GM18511 (cell line): Measurements from ENCODE around the gene GALNS.

Experiments used
- ATAC-seq: cut with Tn5 transposase; IDR thresholded peaks from one replicate; pipeline ENCODE4 v1.9.1; 2021; ENCODE audit warnings: mild to moderate bottlenecking, moderate library complexity; ENCODE audit not compliant: unreplicated experiment

The GALNS gene

DNA sequence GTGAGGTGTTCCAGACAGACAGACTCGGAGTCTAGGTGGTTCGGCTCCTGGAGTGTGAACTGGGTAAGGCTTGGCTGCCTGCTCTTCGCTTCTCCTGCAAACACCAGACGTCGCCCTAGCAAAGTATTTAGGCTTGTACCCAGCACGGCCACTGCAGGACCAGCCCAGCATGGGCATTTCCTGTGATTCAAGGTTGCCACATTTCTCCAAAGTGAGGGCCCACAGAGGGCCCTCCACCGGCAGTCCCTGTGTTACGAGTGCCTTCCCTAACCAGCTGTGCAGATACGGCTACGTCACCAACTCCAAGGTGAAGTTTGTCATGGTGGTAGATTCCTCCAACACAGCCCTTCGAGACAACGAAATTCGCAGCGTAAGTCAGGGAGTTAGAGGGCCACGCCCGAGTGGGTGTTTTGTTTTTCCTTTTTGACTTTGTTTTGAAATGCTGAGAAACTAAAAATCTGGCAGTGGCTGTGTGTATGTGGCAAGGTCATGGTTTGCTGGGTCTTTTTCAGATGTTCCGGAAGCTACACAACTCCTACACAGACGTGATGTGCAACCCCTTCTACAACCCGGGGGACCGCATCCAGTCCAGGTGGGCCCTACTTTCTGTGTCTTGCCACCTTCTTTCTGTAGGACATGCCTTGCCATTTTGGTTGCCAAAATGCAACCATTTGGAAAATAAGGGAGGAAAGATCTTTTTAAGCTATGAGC, 2.8 kb upstream of the GALNS start:
- no peak for ATAC-seq

DNA sequence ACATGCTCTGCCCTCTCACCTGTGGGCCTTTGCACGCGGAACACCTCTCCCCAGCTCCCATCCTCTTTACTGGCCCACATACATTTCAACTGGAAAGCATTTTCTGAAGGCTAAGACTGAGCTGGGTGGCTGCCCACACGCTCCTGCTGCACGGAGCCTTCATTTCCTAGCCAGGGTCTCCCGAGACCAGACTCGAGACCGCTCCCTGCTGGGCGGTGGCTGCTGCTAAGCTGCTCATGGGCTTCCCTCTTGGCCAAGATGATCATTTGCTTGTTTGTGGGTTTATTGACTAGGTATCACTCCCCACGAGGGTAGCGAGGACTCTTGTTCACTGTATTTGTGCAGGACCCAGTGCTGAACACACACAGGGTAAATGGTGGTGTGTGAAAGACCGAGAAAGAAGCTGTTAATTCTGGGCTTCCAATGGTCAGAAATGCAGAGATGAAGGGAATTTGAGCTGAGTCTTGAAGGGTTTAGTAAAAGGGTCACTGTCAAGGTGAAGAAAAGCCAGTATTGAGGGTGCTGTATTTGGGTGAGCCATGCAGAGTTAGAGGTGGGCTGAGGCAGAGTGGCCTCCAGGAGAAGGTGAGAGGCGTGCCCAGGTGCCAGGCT, 1.1 kb upstream of the GALNS start:
- peak; percentile 50 for ATAC-seq

DNA sequence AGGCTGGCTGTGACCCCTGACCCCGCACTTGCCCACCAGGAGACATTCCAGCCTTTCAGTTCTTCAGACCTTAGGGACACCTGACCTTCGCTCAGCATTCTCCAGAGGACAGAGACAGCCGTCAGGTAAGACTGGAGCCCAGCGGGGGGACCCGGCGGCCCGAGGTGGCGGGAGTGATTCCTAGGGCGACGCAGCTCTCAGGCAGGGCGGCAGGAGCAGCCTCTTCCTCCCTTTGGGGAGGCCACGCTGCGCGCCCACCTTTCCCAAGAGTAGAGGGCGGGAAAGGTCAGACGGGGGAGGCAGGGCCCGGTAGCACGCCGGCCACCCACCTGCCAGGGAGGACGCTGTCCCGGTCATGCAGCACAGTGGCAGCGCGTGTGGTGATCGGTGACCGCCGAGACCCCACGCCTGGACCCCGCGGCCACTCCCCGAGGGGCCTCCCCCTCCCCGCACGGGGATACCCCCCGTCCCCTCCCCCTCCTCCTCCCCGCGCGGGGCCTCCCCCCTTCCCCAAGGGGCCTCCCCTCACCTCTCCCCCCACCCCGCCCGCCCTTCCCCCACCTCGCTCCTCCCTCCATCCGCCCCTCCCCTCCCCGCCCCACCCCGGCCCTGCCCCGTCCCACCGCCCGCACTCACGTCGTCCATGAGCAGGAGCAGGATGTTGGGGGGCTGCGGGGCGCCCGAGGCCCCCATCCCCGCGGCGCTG, 472 bp downstream of the GALNS start:
- ATAC-seq, result no peak

DNA sequence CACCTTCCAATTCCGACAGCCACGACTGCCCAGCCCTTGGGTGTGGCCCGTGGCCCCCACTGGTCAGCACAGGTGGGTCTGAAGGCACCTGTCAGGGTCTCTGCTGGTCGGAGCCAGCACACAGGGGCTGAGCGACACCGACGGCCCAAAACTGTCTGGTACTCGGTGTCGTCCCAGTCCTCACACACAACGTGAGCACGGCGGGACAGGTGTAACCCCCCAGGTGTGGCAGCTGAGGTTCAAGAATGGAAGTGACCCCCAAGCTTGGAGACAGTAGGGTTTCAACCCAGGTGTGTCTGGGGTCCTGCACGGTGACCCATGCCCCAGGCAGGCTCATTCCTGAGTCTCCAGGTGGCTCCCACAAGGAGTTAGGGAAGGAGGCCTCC, 1.0 kb downstream of the GALNS start:
- ATAC-seq, result no peak

DNA sequence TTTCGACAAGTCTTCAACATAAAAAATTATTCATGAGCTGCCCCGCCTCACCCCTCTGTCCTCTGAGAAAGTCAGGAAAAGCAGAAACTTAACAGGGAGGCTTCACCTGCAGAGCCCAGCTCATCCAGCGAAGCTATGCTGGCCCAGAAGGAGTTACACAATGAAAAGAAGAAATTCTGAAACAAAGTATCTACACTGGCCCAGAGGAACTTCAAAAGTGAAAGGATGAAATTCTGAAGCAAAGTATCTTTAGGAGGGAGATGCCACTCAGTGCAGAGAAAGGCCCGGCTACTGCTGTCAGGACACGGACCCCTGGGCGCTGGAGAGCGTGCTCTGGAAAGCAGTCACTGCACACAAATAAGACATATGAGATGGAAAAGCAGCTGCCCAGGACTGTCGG, 1.6 kb downstream of the GALNS start:
- no peak for ATAC-seq

DNA sequence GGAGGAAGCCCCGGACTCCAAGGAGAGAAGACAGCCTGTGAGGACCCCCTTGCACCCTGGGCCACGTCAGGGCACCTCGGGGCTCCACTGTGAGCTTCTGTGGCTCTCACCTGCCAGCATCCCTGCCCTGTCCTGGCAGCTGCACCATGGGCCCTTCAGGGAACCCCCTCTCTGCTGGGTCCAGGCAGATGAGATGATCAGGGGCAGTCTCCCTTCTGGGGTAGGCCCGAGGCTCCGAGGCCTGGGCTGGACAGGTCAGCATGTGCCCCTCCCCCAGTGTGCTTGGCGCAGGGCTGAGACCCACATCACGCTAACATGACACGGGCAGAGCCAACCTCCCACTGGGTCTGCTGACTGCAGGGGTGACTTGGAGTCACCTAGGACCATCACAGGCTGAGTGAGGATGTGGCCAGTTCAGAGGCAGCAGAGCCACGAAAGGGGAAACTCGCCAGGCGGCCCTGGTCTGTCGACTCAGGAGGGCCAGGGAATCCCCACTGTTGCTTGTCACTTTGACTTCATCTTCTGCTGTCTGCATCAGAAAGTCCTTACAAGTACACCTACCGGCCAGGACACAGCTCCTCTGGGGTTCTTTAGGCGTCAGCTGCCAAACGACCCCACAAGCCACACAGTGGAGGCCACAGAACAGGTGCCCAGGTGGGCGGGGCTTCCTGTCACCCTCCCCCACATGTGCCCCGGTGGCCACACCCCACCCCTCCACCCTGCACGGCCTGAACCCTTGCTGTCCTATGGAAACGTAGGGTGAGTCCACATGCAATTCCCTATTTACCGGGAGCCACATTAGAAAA, 2.2 kb downstream of the GALNS start:
- ATAC-seq, result no peak

DNA sequence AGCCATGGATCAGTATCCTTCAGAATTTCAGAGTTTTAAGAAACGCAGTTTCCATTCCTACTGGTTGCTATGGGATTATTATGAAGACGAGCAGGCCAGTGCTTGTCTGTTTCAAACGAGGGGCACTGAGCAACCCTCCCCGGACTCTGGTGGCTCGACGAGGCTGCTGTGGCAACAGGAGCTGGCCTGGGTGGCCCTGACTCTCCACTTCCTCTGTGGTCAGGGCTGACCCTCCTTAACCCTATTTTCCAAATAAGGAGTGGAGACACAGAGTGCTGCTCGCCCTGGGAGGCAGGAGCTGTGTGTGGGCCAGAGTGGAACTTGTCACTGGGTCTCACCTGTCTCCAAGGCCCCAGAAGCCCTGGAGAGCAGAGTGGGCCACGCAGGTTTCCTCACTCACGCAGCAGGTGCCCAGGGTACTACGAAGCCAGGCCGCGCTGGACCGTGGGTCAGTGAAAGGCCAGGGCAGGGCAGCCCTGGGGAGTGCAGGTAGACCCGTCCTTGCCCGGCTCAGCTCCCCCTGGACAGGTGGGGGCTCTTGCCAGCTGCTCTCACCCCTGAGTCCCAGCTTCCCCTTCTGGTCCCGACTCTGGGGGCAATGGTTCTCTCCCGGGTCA, 3.3 kb downstream of the GALNS start:
- ATAC-seq, result no peak

DNA sequence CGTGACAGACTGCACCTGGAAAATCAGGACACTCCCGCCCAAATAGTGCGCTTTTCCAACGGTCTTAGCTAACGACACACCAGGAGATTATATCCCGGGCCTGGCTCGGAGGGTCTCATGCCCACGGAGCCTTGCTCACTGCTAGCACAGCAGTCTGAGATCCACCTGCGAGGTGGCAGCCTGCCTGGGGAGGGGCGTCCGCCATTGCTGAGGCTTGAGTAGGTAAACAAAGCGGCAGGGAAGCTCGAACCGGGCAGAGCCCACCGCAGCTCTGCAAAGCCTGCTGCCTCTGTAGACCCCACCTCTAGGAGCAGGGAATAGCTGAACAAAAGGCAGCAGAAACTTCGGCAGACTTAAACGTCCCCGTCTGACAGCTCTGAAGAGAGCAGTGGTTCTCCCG, 5.1 kb downstream of the GALNS start:
- no peak for ATAC-seq

DNA sequence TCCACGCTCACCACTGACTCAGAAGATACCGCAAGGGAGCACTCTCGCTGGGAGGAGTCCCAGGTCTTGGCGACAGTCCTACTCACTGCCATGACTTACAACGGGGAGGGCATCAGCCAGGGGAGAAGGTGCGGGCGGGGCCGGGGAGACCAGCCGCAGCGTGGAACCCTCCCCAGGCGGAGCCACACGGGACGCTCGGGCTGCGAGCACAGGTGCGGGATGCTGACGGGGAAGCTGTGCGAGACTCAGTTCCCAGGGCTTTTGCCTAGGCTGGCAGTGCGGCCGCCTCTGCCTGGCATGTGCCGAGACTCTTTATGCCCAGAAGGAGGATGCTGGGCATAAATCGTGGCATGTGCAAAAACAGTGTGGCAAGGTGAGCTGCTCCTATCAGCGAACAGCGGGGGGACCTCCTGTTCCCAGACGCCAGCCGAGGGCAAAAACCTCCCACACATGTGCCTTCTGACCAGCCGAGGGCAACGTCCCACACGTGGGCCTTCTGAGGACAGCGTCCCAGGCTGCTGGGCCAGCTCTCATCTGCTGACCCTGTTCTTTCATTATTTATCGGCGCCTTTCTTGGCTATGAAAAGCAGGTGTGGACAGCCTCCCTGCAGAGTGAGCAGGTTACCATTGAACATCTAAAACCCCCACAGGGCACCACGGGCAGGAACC, 6.1 kb downstream of the GALNS start:
- ATAC-seq, result no peak

DNA sequence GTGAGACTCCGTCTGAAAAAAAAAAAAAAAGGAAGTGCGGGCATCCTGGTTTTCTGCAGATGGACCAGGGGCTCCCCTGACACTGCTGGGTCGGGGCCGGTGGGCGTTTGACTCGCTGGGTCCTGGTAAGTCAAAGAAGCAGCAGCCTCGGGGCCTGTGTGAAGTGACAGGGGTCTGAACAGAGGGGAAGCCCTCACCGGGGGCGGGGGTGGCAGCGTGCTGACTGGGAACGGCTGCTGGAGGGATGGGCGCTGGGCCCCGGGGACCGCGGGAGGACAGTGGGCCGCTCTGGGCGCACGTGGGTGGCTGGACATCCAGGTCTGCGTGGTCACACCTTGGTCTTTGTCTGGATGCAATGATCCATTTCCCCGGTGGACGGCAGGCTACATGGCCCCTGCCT, 8.2 kb downstream of the GALNS start:
- no peak for ATAC-seq

DNA sequence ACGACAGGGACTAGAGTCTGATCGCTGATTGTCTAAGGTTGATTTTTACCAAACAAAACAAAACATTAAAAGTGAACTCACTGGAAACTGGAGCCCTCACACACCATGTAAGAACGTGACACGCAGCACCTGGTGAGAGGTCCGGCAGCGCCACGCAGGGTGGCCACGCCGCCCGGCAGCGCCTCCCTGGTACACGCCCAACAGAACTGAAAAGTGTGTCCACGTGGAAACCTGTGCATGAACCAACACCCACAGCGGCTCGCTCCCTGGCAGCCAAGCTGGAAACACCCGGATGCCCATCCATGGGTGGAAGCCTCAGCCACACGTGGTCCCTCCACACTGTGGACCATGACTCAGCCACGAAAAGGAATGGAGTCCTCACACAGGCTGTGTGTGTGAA, 9.1 kb downstream of the GALNS start:
- ATAC-seq, result no peak

DNA sequence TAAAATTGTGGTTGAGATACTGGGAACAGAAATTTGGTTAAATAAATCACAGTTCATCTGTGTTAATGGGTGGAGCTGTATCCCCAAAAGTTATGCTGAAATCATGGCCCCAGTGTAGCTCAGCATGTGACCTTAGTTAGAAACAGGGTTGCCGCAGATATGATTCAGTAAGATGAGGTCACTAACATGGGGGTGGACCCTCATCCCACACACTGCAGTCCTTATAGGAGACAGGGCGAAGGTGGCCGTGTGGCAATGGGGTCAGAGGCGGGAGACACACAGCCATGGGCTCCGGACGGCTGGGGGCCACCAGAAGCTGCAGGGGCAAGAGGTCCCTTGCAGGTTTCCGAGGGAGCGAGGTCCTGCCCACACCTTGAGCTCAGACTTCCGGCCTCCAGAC, 10.7 kb downstream of the GALNS start:
- ATAC-seq, result no peak

DNA sequence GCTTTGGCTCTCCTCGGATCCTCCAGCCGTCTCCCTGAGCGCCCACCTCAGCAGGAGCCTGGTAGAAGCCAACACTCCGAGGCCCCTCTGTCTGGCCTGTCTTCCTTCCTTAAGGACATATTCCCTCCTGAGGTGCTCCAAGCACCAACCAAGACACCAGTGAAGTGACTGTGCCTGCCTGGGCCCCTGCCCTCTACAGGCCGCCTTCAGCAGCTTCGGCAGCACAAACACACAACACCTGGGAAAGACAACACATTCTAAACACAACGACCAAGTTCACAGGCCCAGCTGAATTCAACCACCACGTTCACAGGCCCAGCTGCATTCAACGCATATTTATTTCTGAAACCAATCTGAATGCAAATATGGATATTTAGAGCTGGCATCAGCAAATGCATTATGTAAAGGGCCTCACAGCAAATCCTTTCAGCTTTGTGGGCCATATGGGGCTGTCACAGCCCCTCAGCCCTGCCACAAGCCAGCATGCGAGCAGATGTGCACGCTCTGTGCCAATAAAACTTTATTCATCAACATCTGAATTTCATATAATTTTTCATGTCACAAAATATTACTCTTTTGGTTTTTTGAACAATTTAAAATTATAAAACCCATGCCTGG, 12.2 kb downstream of the GALNS start:
- ATAC-seq, result no peak

DNA sequence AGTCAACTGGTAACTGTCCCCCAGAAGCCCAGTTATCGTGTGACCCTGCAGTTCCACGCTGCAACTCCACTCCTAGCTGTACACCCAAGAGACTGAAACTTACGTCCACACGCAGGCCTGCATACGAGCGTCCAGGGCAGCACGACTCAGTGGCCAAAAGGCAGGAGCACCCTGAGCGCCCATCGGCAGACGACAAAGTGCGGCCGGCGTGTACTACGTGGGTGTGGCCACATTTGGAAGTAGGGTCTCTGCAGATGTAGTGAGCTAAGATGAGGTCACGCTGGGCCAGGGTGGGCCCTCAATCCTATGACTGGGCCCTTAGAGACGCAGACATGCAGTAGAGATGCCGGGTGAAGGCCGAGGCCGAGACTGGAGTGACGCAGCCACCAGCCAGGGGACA, 13.5 kb downstream of the GALNS start:
- ATAC-seq, result no peak

DNA sequence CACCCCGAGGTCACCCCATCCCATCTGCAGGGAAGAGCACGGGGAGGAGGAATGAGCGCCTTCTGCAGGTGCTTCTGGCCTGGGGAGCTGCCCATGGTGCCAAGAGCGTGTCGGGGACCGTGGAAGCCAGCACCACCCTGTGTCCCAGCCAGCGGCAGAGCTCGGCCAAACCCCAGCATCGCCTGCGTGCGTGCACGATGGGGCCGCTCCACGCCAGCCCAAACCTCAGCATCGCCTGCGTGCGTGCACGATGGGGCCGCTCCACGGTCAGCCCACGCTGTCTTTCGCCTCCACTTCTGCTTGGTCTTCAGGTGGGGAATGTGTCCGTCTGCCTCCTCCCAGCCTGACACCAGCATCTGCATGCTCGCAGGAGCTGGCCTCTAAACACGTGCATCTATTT, 13.9 kb downstream of the GALNS start:
- ATAC-seq, result no peak

DNA sequence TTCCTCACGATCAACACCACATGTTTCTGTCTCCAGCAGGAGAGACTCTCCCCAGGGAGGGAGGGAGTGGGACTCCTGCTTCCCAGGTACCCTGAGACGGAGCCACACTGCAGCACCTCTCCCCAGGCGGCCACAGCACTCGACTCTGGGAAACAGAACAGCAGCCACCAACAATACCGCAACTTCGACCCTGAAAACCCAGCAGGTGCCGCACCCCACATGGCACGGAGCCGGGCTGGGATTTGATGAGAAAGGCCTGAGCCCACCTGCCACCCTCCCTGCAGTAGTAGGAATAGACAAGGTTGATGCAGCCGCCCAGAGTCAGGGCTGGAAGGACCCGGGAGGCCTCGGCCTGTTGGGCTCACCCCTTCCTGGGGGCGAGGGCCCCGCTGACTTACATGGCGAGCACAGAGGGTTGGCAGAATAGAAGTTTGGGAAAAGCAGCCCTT, 14.4 kb downstream of the GALNS start:
- no peak for ATAC-seq

DNA sequence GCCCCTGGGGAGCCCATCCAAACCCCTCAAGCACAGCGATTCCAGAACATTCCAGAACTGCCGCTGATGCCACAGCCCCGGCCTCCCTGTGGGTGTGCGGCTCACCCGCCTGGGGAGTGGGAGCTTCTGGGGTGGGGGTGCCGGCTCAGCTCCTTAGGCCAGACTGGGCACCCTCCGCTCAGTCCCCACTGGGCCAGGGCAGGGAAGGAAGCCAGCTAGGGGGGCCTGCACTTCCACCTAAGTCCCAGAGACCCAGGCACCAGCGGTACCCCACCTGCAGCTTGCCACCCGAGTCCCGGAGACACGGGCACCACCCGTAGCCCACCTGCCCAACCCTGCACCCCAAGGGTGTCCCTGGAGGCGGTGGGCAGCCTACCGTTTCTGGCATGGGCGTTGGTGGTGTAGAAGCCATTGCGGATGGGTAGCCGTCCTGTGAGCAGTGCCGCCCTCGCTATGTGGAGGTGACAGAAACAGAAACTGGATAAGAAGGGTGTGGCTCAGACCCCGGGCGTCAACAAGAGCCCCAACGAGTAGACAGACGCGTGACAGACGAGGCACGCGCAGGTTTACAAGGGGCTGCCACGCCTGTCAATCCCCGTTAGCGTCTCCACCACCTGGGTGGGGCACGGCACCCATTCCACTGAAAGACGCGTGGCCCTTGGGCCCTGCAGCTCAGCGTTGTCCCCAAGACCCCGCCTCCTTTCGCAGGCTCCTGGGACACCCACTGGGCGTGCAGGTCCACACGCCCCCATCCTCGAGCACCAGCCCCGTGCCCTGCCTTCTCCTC, 15.0 kb downstream of the GALNS start:
- ATAC-seq, result no peak

DNA sequence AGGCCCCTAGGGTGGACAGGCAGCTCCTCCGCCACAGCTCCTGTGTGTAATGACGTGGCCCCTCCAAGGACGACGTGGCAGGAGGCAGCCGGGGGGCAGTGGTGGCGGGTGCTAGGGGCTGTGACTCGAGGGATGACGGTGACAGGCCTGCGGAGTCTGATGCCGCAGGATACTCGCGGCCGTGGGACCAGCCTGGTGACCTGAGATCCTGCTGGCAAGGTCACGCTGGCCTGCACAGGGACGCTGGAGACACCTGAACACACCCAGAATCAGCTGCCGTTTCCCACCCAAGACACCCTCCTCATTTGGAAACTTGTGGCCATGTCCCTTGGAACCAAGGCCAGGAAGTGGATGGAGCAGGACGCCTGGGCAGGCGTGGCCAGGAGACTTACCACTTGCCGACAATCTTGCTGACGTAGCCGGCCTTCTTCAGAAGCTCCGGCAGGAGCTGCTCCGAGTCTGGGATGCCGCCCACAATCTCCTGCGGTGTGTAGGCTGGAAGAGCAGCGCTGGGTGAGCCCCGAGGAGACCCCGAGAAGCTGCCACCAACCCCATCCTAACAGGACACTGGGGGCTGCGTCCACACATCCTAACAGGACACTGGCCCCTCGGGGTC, 16.0 kb downstream of the GALNS start:
- no peak for ATAC-seq
